HL-60 (cell line): ENCODE measurements around the gene LUC7L.

Experiments
- DNase-seq, 2 experiments: peaks; one replicate each; pipeline ENCODE4 v3.0.0-alpha.2; 2010 to 2020; ENCODE audit warnings: low read depth in 1 of 2, low spot score in 1 of 2
- H3K27ac ChIP-seq: fragments of 250-450 bp; sonication (Bioruptor Pico); replicated peaks from 2 replicates; pipeline ENCODE4 v1.5.1; 2020; ENCODE audit warnings: mild to moderate bottlenecking, moderate library complexity
- H3K27me3 ChIP-seq: fragments of 250-450 bp; sonication (Bioruptor Pico); 2 replicates; pipeline ENCODE4 v1.5.1; 2021; ENCODE audit warnings: mild to moderate bottlenecking, moderate library complexity; ENCODE audit not compliant: insufficient read depth, poor library complexity, severe bottlenecking
- H3K4me3 ChIP-seq: replicated peaks from 2 replicates; pipeline ENCODE4 v1.5.1; 2011; ENCODE audit warnings: mild to moderate bottlenecking, control low read depth, low read length; ENCODE audit not compliant: insufficient read depth
- GABPA ChIP-seq: IDR thresholded peaks from 2 replicates; pipeline ENCODE4 v1.6.1; 2012; ENCODE audit warnings: low read depth
- POLR2AphosphoS5 ChIP-seq: IDR thresholded peaks from 2 replicates; pipeline ENCODE4 v1.6.1; 2012; ENCODE audit warnings: low read depth
- SPI1 ChIP-seq: IDR thresholded peaks from 2 replicates; pipeline ENCODE4 v1.6.1; 2012; ENCODE audit warnings: low read depth, mild to moderate bottlenecking, borderline replicate concordance
- TF ChIP-seq, protein P1 (sequence below): IDR thresholded peaks from 2 replicates; pipeline ENCODE4 v1.6.1; 2012; ENCODE audit warnings: low read depth; ENCODE audit not compliant: insufficient replicate concordance
- TF ChIP-seq, protein P2 (sequence below): IDR thresholded peaks from one replicate; pipeline ENCODE4 v1.5.1; 2011; ENCODE audit warnings: low read length, control low read depth, inconsistent platforms; ENCODE audit not compliant: insufficient read depth

The LUC7L gene

DNA sequence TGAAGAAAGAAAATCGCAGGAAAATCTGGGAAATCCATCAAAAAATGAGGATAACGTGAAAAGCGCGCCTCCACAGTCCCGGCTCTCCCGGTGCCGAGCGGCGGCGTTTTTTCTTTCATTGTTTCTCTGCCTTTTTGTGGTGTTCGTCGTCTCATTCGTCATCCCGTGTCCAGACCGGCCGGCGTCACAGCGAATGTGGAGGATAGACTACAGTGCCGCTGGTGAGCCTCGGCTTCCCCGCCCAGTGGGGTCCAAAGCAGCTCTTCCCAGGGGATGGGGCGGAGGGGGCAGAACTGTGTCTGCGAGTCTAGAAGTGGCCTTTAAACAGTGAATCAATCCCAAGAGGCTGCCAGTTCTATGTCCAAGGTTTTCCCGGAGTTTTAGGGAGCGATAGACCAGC, 25.2 kb upstream of the LUC7L start:
- TF ChIP-seq, protein P1, sequence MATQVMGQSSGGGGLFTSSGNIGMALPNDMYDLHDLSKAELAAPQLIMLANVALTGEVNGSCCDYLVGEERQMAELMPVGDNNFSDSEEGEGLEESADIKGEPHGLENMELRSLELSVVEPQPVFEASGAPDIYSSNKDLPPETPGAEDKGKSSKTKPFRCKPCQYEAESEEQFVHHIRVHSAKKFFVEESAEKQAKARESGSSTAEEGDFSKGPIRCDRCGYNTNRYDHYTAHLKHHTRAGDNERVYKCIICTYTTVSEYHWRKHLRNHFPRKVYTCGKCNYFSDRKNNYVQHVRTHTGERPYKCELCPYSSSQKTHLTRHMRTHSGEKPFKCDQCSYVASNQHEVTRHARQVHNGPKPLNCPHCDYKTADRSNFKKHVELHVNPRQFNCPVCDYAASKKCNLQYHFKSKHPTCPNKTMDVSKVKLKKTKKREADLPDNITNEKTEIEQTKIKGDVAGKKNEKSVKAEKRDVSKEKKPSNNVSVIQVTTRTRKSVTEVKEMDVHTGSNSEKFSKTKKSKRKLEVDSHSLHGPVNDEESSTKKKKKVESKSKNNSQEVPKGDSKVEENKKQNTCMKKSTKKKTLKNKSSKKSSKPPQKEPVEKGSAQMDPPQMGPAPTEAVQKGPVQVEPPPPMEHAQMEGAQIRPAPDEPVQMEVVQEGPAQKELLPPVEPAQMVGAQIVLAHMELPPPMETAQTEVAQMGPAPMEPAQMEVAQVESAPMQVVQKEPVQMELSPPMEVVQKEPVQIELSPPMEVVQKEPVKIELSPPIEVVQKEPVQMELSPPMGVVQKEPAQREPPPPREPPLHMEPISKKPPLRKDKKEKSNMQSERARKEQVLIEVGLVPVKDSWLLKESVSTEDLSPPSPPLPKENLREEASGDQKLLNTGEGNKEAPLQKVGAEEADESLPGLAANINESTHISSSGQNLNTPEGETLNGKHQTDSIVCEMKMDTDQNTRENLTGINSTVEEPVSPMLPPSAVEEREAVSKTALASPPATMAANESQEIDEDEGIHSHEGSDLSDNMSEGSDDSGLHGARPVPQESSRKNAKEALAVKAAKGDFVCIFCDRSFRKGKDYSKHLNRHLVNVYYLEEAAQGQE: no peak
- TF ChIP-seq GABPA (no peak), POLR2AphosphoS5 (no peak), SPI1 (no peak)
- TF ChIP-seq, protein P2, sequence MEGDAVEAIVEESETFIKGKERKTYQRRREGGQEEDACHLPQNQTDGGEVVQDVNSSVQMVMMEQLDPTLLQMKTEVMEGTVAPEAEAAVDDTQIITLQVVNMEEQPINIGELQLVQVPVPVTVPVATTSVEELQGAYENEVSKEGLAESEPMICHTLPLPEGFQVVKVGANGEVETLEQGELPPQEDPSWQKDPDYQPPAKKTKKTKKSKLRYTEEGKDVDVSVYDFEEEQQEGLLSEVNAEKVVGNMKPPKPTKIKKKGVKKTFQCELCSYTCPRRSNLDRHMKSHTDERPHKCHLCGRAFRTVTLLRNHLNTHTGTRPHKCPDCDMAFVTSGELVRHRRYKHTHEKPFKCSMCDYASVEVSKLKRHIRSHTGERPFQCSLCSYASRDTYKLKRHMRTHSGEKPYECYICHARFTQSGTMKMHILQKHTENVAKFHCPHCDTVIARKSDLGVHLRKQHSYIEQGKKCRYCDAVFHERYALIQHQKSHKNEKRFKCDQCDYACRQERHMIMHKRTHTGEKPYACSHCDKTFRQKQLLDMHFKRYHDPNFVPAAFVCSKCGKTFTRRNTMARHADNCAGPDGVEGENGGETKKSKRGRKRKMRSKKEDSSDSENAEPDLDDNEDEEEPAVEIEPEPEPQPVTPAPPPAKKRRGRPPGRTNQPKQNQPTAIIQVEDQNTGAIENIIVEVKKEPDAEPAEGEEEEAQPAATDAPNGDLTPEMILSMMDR: no peak
- no peak for DNase-seq
- no peaks in the 10 kb centered on the region for H3K27me3 ChIP-seq
- H3K27ac ChIP-seq: no peak overlapping the region
- no peak overlapping the region for H3K4me3 ChIP-seq

DNA sequence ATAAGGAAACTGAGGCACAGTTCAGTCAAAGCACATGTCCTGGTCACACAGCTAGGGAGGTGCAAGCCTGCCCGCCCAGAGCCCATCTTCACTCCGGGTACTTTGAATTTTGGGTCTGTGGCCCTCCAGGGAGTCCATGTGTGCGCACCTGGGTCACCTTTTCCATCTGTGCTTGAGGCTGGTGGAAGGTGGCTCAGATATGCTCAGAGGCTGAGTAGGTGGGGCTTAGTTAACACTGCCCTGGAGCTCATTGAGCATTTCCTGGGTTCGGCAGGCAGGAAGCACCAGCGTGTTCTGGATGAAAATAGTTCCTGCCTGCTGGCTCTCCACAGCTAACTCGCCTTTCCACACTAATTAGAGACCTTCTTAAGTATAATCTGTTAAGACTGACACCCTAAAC, 24.6 kb upstream of the LUC7L start:
- Histone ChIP-seq H3K4me3 (no peak overlapping the region), H3K27me3 (no peaks in the 10 kb centered on the region), H3K27ac (no peak overlapping the region)
- DNase-seq: no peak
- no peak for TF ChIP-seq GABPA
- TF ChIP-seq, protein P1: no peak
- TF ChIP-seq SPI1: no peak
- TF ChIP-seq, protein P2: no peak
- TF ChIP-seq POLR2AphosphoS5: no peak

DNA sequence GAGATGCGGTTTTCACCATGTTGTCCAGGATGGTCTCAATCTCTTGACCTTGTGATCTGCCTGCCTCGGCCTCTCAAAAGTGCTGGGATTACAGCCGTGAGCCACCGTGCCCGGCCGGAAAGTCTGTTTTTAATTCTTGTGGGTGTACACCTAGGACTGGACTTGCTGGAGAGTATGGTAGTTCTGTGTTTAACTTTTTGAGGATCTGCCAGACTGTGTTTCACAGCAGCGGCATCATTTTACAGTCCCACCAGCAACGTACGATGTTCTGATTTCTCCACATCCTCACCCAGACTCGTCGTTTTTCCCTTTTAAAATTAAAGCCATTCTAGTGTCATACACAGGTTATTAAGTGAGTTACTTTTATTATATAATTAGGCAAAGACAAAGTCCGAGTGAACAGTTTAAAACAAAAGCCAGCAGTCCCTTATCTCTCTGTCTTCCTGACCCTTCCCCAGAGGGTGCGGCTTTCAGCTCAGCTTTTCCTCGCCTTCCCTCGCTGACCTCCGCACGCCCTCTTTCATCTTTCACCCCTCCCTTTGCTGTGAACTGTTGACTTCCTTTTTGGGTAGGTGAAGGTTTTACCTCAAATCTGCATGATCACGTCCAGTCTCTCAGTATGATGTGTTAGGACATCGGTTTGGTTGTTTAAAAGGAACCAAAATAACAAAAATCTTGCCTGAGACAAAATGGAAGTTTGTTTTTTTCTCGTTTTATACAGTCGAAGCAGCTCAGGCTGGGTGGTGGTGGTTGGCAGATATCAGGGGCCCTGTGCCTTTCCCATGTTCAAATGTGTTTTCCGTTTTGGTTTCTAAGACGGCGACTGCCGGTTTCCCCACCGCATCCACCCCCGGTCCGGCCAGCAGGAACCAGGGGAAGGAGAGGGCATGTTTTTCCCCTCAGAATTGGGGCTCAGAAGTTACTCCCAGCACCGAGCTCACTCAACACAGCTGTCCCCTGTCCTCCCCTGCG, 23.4 kb upstream of the LUC7L start:
- peak in 1 of 2 experiments; percentile 43 for DNase-seq
- Histone ChIP-seq H3K27ac (peak overlapping the region; percentile 25), H3K27me3 (no peaks in the 10 kb centered on the region), H3K4me3 (no peak overlapping the region)
- TF ChIP-seq, protein P2: no peak
- no peak for TF ChIP-seq POLR2AphosphoS5
- TF ChIP-seq GABPA: no peak
- no peak for TF ChIP-seq SPI1
- TF ChIP-seq, protein P1: no peak
